ENCODE data around the gene DOCK8.

DOCK8 gene

GRCh38 chr9:354453-354852, 139.8 kb downstream of the DOCK8 start:
- in situ Hi-C loops (cut with MboI; ENCODE audit: low sequenced_read_pairs): no loop called here

DNA sequence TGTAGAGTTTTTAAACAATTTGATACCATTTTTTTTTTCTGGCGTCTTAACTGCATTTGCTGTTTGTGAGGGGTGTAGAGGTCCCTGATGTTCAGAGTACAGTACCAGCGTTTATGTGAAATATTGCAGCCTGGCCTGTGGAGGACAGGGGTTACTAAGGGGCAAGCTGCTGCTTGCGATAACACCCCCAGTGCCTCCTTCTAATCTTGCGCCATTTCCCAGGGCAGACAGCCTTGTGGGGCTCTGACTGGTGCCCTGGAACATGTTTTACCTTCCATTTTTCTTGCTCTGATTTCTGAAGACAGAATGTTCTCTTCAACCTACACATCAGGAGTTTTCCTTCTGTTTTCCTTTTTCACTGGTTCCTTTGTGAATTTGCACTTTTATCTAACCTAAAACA, 142.9 kb downstream of the DOCK8 start:
- in situ Hi-C loops (cut with MboI; ENCODE audit: low sequenced_read_pairs): no loop called here

GRCh38 chr9:362561-363273, 148.1 kb downstream of the DOCK8 start:
- in situ Hi-C loops (cut with MboI; ENCODE audit: low sequenced_read_pairs): no loop called here

GRCh38 chr9:363274-363612, 148.6 kb downstream of the DOCK8 start:
- in situ Hi-C loops (cut with MboI; ENCODE audit: low sequenced_read_pairs): no loop called here

DNA sequence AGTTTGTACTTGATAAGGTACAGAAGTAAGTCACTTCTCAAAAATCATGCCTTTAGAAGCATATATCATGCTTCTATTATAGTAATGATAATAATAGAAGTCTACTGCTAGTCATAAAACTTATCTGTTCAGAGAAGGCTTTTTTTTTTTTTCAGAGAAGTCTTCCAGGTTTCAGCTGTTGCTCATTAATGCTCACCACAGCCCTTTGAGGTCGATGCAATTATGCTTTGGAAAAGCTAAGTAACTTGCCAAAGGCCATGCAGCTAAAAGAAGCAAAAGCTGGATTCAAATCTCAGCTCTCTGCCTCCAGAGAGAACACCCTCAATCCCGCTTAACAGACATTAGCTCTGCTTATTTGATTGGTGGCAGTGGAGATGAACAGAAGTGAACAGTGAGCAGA, 150.8 kb downstream of the DOCK8 start:
- in situ Hi-C loops (cut with MboI; ENCODE audit: low sequenced_read_pairs): no loop called here

- in situ Hi-C loops (cut with MboI; ENCODE audit: low sequenced_read_pairs): no loop called here
Observed at GRCh38 chr9:366620-367019, 152.0 kb downstream of the DOCK8 start.

GRCh38 chr9:370086-370485, 155.4 kb downstream of the DOCK8 start:
- in situ Hi-C loops (cut with MboI; ENCODE audit: low sequenced_read_pairs): no loop called here

- in situ Hi-C loops (cut with MboI; ENCODE audit: low sequenced_read_pairs): no loop called here
Observed at GRCh38 chr9:371349-371748, 156.7 kb downstream of the DOCK8 start.

- in situ Hi-C loops (cut with MboI; ENCODE audit: low sequenced_read_pairs): no loop called here
Observed at GRCh38 chr9:372128-372527, 157.5 kb downstream of the DOCK8 start.

DNA sequence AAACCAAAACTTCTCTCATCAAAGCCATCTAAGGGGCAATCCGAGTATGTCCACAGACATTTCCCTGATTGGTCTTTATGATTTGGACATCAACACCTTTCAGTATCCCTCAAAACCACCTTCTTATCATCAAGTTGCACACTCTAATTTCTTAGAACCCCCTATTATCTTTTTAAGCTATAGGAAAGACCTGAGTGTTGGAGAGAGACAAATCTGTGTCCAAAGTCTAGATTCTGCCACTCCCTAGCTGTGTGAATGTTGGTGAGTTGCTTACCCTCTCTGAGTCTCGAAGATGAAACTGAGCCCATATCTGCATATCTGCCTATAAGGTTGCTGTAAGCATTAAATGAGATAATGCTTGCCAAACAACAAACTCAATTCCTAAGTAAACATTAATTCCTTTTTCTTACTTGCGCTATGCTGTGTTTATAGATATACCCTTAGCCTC, 159.1 kb downstream of the DOCK8 start:
- in situ Hi-C loops (cut with MboI; ENCODE audit: low sequenced_read_pairs): no loop called here

DNA sequence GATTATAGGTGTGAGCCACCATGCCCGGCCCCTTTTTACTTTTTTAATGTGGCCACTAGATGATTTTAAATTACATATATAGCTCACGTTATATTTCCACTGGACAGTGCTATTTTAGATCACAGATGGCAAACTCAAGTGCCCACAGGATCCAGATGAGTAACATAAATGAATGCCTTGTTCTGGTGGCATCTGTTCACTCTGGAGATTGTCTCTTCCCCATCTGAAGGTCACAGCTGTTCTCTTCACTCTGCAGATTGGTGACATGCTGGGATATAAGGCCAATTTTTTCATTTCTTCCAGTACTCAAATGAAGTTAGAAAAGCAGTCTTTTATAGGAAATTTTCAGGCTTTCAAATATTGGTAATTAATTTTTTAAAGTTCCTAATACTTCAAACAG, 160.1 kb downstream of the DOCK8 start:
- in situ Hi-C loops (cut with MboI; ENCODE audit: low sequenced_read_pairs): no loop called here

DNA sequence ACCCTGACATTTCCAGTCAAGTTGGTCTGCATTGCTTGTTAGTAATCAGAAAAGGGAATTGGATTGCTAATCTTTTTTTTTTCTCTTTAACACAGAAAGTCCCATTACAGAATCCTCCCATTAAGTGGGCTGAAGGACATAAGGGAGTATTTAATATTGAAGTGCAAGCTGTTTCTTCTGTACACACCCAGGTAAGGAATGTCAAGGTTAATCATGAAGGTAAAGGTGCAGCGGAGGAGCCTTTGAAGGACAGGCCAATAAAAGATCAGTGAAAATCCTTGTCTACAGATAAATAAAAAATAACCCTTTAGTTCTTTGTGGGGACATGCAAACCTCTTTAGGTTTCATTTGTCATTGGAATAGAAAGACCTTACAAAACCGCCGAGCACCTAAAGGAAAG, 161.4 kb downstream of the DOCK8 start:
- in situ Hi-C loops (cut with MboI; ENCODE audit: low sequenced_read_pairs): no loop called here

DNA sequence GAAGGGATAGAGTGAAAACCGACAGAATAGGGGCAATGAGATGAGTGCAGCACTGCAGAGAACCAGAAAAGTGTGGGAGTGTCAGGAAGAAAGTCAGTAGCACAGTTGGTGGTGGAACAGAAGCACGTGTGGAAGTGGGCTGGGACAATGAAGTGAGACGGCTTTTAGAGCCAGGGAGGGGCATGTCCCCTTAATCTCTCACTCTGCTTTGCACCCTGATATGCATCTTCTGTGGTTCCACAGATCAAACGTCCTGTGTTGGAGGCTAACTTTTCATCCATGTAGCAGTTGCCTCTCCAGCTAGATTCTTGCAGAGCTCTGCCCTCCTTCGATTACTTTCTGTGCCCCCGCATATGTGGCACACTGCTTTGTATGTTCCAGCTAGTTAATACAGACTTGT, 163.6 kb downstream of the DOCK8 start:
- in situ Hi-C loops (cut with MboI; ENCODE audit: low sequenced_read_pairs): no loop called here

DNA sequence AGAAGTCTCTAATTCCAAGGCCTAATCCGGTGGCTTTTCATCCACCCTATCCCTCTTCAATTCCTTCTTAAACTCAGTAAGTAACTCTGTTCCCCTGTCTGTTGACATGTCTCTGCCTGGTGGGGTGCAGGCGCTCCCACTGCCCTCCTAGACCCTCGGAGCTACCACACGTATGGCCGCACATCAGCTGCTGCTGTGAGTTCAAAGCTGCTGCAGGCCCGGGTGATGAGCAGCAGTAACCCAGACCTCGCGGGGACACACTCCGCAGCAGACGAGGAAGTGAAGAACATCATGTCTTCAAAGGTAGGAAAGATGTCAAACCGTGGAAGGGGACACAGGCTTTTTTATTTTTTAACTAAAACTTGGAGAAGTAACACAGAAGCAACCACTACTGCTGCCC, 167.7 kb downstream of the DOCK8 start:
- in situ Hi-C loops (cut with MboI; ENCODE audit: low sequenced_read_pairs): no loop called here

GRCh38 chr9:385818-386398, 171.2 kb downstream of the DOCK8 start:
- in situ Hi-C loops (cut with MboI; ENCODE audit: low sequenced_read_pairs): no loop called here

GRCh38 chr9:389159-389558, 174.5 kb downstream of the DOCK8 start:
- in situ Hi-C loops (cut with MboI; ENCODE audit: low sequenced_read_pairs): no loop called here

- in situ Hi-C loops (cut with MboI; ENCODE audit: low sequenced_read_pairs): no loop called here
Observed at GRCh38 chr9:389758-390157, 175.1 kb downstream of the DOCK8 start.

- in situ Hi-C loops (cut with MboI; ENCODE audit: low sequenced_read_pairs): no loop called here
Observed at GRCh38 chr9:392077-392804, 177.6 kb downstream of the DOCK8 start.

DNA sequence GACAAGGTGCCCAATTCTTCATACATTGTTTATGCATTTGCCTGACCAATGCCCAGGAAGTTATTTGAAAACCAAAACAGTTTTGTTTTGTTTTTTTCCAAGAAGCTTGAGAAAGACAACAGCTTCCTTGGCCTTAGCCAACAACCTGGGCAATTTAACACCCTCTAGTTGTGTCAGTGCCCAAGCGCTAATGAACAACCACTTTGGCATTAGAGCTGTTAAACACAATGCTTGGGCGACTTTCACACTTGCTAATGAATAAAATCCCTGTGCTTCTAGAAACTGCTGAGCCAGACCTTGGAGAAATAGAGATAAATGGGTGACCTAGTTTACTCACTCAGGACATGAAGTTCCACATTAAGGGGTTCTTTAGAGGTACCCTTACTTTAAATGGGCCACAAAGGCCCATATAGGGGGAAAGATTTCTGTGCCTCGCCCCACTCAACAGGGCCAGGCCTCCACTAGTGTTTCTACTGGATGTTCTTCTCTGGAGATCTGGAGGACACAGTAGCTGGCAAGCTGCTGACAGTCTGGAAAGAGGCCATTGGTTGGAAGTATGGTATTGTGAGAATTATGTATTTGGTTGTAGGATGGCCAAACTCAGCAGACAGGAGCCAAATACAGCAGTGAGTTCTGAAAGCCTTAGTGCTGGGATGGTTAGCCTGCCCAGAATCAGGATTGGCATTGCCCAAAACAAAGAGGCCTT, 179.8 kb downstream of the DOCK8 start:
- in situ Hi-C loops (cut with MboI; ENCODE audit: low sequenced_read_pairs): no loop called here

DNA sequence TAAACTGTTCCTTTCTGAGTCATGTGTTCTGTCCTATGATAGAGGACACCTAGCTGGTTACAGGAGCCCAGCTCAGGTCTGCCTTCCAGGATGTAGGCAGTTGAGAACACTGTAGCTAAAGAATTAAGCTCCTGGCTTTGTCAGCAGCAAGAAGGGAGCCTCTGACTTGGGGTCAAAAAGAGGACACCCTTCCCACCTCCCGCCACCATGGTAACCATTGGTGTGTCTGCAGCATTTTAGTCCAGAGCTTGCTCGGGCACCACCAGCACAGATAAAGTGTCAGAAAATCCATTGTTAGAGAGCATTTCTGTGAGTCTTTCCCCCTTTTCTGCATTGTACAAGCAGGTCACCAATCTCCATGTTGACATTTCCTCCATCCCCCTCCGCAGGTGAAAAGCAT, 181.7 kb downstream of the DOCK8 start:
- in situ Hi-C loops (cut with MboI; ENCODE audit: low sequenced_read_pairs): no loop called here

DNA sequence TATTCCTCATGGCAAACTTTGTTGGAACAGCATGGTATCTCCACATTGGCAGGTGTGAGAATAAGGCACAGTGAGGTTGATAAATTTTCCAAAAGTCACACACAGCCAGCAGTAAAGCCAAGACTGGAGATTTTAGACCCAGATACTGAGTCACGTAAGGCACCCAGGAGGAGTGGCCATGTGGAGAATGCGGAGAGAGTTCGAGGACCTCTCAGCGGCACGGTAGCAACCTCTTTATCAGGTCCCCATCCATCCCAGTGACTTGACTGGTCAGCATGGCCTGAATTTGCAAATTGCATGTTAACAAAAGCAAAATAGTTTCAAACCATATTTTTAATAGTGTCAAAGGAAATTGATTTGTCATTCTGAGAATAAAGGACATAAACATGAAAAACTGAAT, 183.4 kb downstream of the DOCK8 start:
- in situ Hi-C loops (cut with MboI; ENCODE audit: low sequenced_read_pairs): no loop called here

- in situ Hi-C loops (cut with MboI; ENCODE audit: low sequenced_read_pairs): no loop called here
Observed at GRCh38 chr9:401223-401622, 186.6 kb downstream of the DOCK8 start.
